Activated CD4-positive, CD25-positive, alpha-beta regulatory T cell treated with anti-CD3 and anti-CD28 coated beads, Interleukin-2, amount 50 U/mL, for 16 hours (primary cell): ENCODE results near the gene KLHL26.
"Not testable (repeated sequence)": the region's sequence is repeated elsewhere in the genome, so short reads cannot be mapped to it uniquely, and the experiment has no call there.

ENCODE experiments used
- DNase-seq: peaks from one replicate; pipeline ENCODE4 v3.0.0-alpha.2; 2020; ENCODE audit warnings: low read depth, low spot score

The KLHL26 gene

GRCh38 chr19:18600692-18601397 lies 36.0 kb upstream of the KLHL26 start:
- DNase-seq = not testable (repeated sequence)

DNA sequence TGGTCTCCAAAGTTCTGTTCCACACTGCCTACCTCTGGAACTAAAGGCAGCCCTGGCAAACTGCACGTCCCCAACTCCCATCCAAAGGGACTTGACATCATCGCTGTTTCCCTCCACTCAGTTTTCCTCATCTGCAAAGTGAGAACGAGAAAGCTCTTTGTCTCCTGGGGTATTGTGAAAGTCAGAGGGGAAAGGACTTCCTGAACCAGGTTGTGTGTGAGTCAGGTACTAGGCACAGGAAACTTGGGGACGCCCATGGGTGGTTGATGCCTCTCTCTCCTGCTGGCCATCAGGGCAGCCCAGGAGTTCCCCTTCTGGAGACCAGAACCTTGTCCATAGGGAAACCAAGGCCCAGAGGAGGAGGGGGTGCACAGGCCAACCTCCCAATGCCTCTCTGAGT lies 35.0 kb upstream of the KLHL26 start:
- DNase-seq = no peak

- no peak for DNase-seq
Measured at GRCh38 chr19:18603255-18603957, 33.4 kb upstream of the KLHL26 start.

- DNase-seq = no peak
Measured at GRCh38 chr19:18603958-18604819, 32.6 kb upstream of the KLHL26 start.

DNA sequence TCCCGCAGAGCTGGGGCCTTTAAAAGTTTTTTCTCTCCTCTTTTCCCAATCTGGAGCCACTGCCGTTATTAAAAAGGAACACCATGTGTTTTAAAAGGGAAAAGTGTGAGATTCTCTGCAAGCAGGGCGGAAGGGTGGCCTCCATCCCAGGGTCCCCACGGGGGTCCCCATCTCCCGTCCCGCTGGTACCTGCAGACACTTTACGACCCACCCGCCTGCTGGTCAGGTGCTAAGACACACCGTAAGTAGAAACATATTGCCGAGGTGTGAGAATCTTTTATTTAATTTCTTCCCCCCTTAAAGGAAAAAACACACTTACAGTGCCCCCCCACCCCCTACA lies 32.0 kb upstream of the KLHL26 start:
- DNase-seq = no peak

DNA sequence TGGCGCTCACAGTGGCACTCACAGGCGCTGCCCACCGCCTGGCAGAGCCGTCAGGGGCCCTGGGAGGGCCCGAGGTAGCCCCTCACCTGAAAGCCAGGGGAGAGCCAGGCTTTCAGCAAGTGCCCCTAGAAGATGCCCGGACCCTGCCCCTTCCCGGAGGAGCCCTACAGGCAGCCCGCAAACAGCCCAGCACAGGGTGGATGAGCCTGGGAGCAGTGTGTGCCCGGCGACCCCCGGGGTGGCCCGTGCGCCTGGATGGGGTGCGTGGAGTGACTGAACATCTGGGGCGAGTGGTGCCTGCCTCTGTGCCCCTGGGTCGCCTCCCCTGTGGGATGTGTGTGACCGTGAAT lies 31.7 kb upstream of the KLHL26 start:
- DNase-seq = no peak

GRCh38 chr19:18605546-18606280 lies 31.1 kb upstream of the KLHL26 start:
- DNase-seq = no peak

DNA sequence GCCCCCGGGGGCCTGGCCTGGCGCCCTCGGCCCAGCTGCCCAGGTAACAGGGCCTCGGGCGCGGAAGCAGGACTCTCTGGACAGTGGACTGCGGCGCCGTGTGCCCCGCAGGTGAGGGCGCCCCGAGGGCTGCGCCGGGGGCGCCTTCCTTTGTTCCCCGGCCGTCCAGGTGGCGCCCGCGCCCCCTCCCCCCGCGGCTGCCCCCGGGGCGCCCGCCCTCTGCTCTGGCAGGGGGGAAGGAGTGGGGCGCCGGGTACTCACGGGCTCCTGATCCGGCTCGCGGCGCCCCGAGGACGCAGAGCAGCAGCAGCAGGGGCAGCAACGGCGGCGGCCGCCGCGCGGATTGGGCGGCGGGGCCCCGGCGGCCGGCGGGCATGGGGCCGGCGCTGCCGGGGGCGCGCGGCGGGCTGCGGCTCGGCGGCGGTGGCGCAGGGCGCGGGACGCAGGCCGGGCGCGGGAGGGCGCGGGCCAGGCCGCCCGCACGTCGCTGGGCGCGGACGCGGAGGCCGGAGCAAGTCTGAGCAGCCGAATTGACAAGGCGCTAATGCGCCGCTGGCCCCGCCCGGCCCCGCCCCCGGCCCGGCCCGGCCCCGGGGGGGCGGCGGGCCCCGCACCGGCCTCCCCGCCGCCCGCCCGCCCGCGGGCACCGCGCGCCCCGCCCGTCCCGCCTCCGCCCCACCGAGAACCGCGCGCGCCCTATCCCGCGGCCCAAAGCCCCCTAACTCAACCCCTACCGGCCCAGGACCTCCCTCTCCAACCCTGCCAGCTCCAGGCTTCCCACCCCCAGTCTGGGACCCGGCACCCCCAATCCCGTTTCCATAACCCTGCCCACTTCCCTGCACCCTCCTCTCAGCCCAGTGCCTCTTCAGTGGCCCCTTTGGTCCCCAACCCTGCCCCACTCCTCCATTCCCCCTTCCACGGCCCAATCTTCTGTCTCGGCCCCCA lies 30.3 kb upstream of the KLHL26 start, which contains the start of gene CRLF1:
CRLF1 (minus strand) TSS at position 519 of the 945 bp plus-strand sequence; CDS start at position 376, 143 bp downstream.
- DNase-seq = no peak

DNA sequence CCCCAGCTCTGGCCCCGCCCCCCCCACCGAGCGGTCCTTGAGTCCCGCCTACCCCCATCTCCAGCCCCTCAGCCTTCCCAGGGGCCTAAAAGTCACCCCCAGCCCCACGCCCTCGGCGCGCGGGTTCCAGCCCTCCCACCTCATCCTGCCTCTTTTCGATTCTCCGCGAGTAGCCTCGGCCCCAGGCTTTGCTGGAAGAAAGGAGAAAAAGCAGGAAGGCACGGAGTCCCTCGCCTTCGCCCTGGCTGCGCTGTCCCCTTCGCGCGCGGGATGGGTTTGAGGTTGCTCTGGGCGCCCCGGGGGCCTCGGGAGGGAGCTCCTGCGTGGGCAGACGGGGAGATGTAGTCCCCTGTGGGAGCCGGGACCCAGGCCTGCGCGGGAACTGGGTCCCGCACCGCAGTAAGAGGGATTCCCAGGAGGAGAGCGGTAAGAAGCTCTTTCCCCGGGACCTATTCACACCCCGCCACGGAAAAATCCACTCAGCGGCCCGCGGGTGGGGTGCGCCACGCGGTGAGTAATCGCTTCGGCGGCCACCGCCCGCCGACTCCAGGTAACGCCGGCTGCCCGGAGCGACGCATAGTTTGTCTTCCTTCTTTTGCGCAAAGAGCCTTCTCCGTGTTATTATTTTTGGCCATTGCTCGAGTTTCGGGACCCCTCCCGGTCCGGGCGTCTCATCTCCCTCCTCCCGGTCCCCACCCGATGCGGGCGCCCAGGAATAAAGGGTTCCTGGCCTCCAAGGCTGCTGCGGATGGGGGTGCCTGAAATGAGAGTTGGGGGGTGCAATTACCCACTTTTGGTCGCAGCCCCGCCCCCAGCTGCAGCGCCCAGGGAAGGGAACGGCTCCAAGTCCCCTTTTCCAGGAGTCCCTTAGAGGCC lies 29.4 kb upstream of the KLHL26 start:
- DNase-seq = no peak

- DNase-seq = no peak
Measured at GRCh38 chr19:18608102-18608804, 28.6 kb upstream of the KLHL26 start.

- DNase-seq = no peak
Measured at GRCh38 chr19:18608805-18609716, 27.8 kb upstream of the KLHL26 start.

DNA sequence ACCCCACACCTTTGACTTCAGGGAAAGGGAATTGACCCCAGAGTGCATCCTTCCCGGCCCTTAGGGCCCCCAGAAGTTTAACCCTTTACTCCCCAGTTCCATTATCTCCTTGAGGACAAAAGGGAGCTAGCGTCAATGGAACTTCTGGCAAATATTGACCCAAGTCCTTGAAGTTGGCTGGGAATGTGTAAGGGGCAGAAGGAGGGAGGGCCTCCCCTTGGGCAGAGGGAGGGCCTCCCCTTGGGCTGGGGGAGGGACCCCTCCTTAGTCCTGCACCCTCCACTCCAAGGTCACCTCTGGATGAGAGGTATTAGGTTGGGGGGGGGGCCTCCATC lies 27.1 kb upstream of the KLHL26 start:
- no peak for DNase-seq

DNA sequence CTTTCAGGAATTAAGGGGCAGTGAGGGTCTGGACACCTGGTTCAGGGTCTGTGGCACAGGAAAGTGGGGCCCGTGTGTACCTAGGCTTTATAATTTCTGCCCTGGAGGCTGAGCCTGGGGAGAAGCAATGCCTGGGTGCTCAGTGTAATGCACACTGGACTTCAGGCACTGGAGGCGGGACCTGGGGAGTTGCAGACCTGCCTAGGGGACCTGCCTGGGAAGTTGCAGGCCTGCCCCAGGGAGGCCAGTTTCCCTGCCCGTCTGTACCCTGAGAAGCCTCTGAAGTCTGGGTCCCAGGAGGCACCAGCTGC lies 26.6 kb upstream of the KLHL26 start:
- no peak for DNase-seq

DNA sequence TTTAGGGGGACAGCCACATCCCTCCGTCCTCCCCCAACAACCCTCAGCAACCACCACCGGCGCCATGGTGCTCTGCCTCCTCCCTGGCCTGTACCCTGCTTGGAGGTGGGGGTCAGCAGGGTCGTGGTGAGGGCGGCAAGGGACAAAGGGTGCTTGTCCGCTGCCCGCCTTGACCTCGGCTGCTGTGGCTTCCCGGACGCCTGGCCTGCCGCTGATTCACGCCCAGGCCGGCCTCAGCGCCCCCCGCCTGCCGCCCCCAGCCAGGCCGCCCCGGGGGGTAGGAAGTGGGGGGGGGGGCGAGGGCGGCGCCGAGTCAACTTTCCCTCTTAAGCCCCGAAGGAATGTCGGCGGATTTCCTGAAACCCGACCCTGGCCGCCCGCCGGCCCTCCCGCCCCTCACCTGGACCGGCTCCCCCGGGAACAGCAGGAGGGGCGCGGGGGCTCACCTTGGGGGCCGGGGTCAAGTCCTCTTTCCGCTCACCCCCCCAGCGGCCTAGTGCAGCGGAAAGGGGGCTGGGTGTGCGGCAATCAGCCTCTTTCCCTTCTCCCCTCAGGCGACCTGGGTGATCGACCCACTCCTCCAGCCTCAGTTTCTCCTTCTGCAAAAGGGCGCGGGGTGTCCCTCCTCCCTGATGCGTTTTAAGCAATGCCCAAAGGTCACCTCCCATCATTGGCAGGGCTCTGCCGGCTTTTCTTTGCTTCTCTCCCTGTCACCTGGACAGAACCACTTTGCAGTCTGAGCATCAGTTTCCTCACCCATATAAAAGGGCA lies 26.1 kb upstream of the KLHL26 start:
- DNase-seq = no peak

GRCh38 chr19:18611327-18612050 lies 25.3 kb upstream of the KLHL26 start:
- no peak for DNase-seq

DNA sequence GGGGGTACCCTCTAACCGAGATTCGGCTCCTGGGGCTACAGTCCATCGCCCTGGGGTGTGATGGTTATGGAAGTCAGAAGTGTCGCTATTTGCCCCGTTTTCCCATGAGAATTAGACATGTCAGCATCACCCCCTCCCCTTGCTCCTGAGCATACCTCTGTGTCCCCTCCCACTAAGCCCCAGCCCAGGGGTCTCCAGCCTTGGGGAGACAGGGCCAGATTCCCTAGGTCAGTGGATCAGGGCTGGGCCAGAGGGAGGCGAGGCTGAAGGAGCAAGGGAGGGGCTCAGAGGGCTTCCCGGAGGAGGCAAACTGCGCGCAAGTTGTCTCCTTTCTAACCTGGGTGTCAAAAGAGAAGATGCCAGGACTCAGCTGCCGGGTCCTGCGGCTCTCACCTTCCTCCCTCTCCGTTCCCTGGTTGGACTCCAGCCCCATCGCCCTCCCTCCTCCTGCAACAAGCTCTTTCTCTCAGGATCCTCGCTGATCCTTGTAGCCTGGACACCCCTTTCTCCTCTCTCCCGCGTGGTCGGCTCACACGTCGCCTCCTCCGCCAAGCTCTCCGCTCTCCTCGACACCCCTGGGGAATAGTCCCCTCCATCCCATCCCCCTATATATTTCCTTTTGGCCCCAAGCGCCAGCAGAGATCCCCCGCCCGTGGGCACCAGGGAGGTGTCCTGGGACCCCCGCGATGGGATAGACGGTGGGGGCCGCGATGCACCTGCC lies 24.6 kb upstream of the KLHL26 start:
- no peak for DNase-seq
